MV-4-11 (cell line): ENCODE measurements around the gene TRAP1.
"Not testable (repeated sequence)": the region's sequence is repeated elsewhere in the genome, so short reads cannot be mapped to it uniquely, and the experiment has no call there.

Experiments
- DNase-seq: peaks from one replicate; lab custom pipeline; 2025; lab: John Stamatoyannopoulos, UW

TRAP1 gene

GRCh38 chr16:3736116-3736515, 18.8 kb upstream of the TRAP1 start:
- DNase-seq: no peak

GRCh38 chr16:3735541-3735940, 18.2 kb upstream of the TRAP1 start:
- DNase-seq: no peak

- DNase-seq: peak; percentile 7
Observed at GRCh38 chr16:3734758-3735221, 17.5 kb upstream of the TRAP1 start.

DNA sequence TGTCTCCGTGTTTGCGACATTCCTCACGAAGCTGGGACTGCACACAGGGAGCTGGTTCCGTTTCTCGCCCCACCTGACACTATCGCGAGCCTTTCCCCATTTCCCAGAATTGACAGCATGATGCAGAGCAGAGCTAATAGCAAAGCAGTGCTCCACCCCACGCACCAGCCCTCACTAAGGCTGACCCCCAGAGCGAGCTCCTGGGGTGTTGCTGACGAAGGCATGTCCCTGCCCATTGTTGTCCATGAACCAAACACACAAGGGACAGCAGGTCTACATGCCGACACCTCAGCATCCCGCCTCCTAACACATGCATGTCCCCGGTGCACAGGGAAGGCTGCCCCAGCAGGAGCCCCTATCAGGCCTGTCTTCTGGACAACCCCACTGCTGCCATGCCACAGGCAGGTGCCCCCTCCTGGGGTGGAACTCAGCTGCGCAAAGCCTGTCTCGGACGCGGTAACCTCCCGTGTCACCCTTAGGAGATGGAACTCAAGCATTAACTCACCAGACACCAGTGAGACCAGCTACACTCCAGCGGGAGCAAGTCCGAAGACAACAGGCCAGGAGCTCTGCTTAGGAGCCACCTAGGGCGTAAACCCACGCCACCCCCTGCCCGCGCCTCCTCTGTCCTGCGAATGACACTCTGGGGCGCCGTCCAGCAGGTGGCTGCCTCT, 16.9 kb upstream of the TRAP1 start:
- no peak for DNase-seq

DNA sequence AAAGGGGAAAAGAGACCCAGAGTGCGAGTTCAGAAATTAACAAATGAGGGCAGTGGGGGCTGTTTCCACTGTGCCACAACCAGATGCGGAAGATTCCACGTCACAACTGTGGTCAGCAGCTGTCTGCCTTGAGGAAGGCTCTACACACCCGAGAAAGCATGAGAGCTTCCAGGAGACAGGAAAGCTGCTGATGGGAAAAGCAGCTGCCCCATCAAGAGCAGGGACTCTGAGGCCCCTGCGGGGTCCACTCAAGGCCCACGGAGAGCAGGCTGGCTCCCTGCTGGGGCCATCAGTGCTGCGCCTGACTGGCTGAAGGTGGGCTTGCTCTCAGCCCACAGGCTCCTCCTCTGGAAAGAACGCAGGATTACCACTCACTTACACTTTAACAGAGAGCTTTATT, 14.8 kb upstream of the TRAP1 start:
- no peak for DNase-seq

DNA sequence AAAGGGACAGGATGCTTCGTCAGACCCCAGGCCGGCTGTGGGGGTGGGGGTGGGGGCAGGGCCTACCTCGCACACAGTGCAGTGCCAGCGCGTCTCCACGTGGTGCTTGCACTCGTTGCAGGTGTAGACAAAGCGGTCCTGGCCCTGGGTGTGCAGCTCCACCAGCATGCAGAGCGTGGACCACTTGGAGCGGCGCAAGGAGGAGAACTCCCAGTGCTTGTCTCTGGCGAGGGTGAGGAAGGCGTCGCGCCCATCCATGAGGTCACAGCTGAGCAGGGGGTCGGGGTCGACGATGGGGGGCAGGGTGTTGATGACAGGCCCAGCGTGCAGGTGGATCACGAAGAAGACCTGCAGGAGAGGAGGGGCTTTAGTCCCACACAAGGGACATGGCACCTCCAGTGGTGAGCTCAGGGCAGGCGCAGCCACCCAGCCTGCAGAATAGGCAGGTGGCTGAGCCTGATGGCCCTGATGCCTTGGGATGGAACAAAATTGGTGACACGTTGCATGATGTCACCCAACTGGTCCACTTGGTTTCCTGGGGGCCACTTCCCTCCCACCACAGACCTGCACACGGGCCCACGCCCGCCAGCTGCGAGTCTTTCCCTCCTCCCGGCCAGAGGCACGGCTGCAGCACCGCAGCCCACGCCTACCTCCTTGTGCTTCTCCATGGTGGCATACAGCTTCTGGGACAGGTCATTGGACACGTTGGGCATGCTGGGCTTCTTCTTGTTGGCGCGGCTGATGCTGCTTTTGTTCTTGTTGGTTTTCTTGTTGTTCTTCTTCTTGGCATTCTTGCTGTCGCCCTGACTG, 14.0 kb upstream of the TRAP1 start:
- no peak for DNase-seq

DNA sequence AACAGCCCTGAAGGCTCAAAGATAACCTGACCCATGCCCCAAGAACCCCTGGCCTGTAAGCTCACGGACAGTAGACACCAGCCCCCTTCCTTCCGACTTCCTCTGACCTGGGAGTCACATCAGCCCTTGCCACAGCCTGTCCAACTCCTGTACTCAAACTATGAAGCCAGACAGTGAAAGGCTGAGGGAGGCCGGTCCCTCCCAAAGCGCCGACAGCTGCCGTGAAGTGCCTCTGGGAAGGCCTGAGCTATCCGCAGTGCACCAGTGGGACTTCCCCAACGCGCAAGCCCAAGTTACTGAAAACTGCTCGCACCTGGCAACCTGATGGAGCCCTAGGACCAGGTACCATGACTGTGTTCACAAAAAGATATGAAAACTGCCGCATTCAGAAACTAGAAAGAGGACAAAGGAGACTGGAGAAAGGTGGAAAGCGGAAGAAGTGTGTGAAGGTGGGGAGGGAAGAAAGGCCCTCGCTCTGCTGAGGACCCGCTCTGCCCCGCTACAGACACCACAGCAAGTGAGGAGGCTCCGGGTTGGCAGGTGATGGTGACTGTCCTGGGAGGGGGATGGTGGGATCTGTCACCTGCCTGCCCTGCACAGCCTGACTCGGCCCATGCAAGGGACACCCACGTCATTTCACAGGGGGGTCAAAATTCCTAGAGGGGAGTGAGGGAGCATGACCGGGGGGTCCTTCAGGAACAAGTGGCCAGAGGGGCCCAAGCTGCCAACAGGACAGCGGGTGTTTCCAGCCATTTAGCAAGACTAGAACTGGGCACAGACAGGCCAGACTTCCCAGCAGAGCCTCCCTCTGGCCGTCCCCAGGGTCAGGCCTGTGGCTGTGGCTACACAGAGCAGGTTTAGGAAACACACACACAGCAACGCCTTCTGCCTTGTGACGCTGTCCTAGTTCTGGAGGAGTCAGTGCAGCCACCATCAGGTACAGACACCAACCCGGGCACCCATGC, 13.1 kb upstream of the TRAP1 start:
- DNase-seq: no peak

GRCh38 chr16:3729161-3730112, 12.1 kb upstream of the TRAP1 start:
- no peak for DNase-seq

DNA sequence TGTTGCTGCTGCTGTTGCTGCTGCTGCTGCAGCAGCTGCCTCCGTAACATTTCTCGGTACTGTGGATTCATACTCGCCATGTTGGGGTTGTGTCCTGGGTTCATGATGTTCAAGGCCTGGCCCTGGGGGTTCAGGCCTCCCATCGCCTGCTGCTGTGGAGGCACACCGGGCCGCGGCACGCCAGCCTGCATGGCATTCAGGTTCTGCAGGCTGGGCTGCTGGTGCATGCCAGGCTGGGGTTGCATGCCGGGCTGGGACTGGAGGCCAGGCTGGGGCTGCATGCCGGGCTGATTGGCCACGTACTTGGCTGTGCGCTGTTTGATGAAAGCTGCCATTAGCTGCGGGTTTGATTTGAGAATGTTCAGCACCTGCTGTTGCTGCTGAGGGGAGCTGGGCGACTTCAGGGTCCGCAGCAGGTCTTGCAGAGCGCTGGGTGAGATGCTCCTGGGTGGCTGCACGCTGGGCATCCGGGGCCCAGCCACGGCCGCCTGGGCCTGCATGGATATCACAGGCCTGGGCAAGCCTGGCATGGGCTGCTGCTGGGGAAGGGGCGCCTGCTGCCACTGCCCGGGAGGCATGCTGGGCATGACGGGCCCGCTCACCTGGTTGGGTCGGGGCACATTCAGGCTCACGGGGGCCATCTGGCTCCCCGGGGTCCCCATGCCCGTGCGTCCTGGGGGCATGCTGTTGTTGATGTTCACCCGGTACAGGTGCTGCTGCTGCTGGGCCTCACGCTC, 11.3 kb upstream of the TRAP1 start:
- DNase-seq: no peak

- DNase-seq: no peak
Observed at GRCh38 chr16:3727806-3728381, 10.6 kb upstream of the TRAP1 start.

DNA sequence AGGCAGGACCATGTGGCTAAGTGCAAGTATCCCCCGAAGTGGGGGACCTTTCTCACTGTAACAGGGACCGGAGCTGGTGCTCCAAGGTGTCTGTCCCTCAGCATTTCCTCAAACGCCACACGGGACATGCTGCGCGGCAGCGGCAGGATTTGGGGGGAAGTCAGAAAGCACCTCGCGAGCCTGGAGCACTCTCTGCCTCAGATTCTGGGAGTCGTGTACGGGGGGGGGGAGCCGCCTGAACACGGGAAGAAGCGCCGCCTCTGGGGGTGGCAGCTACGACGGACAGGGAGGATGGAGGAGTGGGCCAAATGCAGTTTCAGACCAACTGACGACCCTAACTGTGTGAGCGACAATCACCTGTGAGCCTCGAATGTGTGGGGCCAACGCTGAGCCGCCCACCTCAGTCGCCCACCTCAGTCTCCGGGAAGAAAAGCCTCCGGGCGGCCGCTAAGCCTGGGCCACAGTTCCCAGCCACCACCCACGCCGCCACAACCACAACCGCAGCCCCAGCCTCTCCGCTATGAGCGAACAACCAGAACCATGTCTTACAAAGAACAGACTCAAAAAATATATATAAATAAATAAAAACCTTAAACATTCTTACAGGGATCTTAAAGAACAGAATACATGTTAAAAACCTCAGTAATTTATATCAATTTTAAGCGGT, 8.8 kb upstream of the TRAP1 start:
- DNase-seq: no peak

GRCh38 chr16:3725276-3725675, 8.0 kb upstream of the TRAP1 start:
- DNase-seq: no peak

- DNase-seq: no peak
Observed at GRCh38 chr16:3722508-3722907, 5.2 kb upstream of the TRAP1 start.

GRCh38 chr16:3720418-3720817, 3.1 kb upstream of the TRAP1 start:
- no peak for DNase-seq

DNA sequence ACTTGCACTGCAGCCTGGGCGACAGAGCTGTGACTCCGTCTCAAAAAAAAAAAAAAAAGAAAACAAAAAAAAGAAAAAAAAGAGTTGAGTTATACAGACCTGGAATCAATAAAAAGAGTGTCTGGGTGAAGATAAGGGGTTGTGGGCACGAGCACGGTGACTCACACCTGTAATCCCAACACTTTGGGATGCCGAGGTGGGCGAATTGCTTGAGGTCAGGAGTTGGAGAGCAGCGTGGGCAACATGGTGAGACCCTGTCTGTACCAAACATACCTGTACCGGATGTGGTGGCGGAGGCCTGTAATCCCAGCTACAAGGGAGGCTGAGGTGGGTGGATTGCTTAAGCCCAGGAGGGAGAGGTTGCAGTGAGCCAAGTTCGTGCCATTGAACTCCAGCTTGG, 1.3 kb upstream of the TRAP1 start:
- no peak for DNase-seq

- DNase-seq: no peak
Observed at GRCh38 chr16:3718019-3718391, 681 bp upstream of the TRAP1 start.

- no peak for DNase-seq
Observed at GRCh38 chr16:3716831-3717234, 491 bp downstream of the TRAP1 start.

DNA sequence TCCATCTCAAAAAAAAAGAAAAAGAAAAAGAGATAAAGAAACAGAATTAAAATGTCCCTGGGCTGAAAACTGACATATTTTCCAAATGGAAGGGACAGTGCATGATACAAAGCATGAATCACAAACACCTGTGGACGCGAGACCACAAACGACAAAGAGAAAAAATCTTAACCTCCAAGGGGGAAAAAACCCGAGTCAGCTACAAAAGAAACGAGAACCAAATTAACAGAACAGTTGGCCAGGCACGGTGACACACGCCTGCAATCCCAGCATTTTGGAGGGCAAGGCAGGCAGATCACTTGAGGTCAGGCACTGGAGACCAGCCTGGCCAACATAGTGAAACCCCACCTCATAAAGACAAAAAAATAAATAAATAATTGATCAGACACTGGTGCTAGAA, 1.9 kb downstream of the TRAP1 start:
- no peak for DNase-seq

- DNase-seq: not testable (repeated sequence)
Observed at GRCh38 chr16:3714378-3714777, 2.9 kb downstream of the TRAP1 start.
